ENCODE measurements around the gene PSMG4. TPM values are rescaled to one million over a fixed set of nuclear protein-coding genes. Genes with fewer than 3 reads are reported as not detected.

PSMG4 gene
- total and polyA plus RNA-seq, 10 of the 15 experiments (the other 5 are each of a cell fraction or from before 2014, with no cell fraction given) = 7.1 to 62.6 (median 29.8) TPM

- peak within 1 kb of the TSS; percentile 27; the same call in 1 of the 2 replicates for H3K9ac ChIP-seq (ENCODE audit: control insufficient read depth, insufficient read depth, low read length)
- peaks cover 29 to 35% of the 10 kb centered on the region in 2 experiments for H3K27me3 ChIP-seq (replicated peaks in 1 of 2; ENCODE audit: control insufficient read depth in 2 of 2, insufficient read depth in 2 of 2, low read length in 1 of 2)
- peak; percentile 48 for ATAC-seq
- H3K4me1 ChIP-seq (ENCODE audit: control insufficient read depth, insufficient read depth, low read length) = peaks cover 39% of the 10 kb centered on the region
- ChIA-PET SMC1A (ENCODE audit: uncharacterized antibody, unreplicated experiment) (interaction anchor here (1.2 kb wide), 1 partner anchor 18 kb away, joined by 4 read pairs; no protein-coding TSS in a partner anchor), RAD21 (ENCODE audit: unreplicated experiment) (no interaction called here), POLR2A (no interaction called here), CTCF (no interaction called here)
- intact Hi-C loops (cut with micrococcal nuclease; ENCODE audit: unreplicated experiment) = no loop called here
- H3K36me3 ChIP-seq (ENCODE audit: control insufficient read depth in 2 of 2, insufficient read depth in 2 of 2, low read length in 1 of 2) = no peaks in the 10 kb centered on the region
- BruUV-seq (replicated peaks) = no TSS peak
- H3K27ac ChIP-seq (ENCODE audit: control insufficient read depth, insufficient read depth) = no peak within 1 kb of the TSS
- peak within 1 kb of the TSS; percentile 59; the same call in 1 of the 2 replicates for H3K4me3 ChIP-seq
- FAIRE-seq = no peak
- no peaks in the 10 kb centered on the region for H4K20me1 ChIP-seq (ENCODE audit: control insufficient read depth, insufficient read depth)
- DNase-seq (ENCODE audit: low read depth, low spot score) = no peak
- H3K4me2 ChIP-seq (ENCODE audit: control insufficient read depth, insufficient read depth) = peak within 1 kb of the TSS; percentile 100
- H3K9me3 ChIP-seq (replicated peaks; ENCODE audit: control insufficient read depth, insufficient read depth, low read length) = no peaks in the 10 kb centered on the region
- 3% methylated on average over 66 of the region's 66 CpGs for WGBS (ENCODE audit: insufficient coverage, insufficient replicate concordance, low lambda C conversion rate, missing lambda C conversion rate)
- no peaks in the 10 kb centered on the region for H3K79me2 ChIP-seq (ENCODE audit: control insufficient read depth, insufficient read depth, low read length)
- H2AFZ ChIP-seq (ENCODE audit: control insufficient read depth, low read depth, low read length) = peak within 1 kb of the TSS; percentile 72
- in situ Hi-C loops (cut with MboI) = no loop called here
- TF ChIP-seq, protein P1, sequence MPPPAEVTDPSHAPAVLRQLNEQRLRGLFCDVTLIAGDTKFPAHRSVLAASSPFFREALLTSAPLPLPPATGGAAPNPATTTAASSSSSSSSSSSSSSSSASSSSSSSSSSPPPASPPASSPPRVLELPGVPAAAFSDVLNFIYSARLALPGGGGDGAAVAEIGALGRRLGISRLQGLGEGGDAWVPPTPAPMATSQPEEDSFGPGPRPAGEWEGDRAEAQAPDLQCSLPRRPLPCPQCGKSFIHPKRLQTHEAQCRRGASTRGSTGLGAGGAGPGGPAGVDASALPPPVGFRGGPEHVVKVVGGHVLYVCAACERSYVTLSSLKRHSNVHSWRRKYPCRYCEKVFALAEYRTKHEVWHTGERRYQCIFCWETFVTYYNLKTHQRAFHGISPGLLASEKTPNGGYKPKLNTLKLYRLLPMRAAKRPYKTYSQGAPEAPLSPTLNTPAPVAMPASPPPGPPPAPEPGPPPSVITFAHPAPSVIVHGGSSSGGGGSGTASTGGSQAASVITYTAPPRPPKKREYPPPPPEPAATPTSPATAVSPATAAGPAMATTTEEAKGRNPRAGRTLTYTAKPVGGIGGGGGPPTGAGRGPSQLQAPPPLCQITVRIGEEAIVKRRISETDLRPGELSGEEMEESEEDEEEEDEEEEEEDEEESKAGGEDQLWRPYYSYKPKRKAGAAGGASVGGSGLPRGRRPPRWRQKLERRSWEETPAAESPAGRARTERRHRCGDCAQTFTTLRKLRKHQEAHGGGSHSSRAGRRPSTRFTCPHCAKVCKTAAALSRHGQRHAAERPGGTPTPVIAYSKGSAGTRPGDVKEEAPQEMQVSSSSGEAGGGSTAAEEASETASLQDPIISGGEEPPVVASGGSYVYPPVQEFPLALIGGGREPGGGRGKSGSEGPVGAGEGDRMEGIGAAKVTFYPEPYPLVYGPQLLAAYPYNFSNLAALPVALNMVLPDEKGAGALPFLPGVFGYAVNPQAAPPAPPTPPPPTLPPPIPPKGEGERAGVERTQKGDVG (CRISPR knock-in tag; IDR thresholded peaks at IDR 0.05) = no peak
- TF ChIP-seq NBN (IDR thresholded peaks at IDR 0.05) = no peak
- TF ChIP-seq ZNF592 (IDR thresholded peaks at IDR 0.05) = no peak
- TF ChIP-seq, protein P2, sequence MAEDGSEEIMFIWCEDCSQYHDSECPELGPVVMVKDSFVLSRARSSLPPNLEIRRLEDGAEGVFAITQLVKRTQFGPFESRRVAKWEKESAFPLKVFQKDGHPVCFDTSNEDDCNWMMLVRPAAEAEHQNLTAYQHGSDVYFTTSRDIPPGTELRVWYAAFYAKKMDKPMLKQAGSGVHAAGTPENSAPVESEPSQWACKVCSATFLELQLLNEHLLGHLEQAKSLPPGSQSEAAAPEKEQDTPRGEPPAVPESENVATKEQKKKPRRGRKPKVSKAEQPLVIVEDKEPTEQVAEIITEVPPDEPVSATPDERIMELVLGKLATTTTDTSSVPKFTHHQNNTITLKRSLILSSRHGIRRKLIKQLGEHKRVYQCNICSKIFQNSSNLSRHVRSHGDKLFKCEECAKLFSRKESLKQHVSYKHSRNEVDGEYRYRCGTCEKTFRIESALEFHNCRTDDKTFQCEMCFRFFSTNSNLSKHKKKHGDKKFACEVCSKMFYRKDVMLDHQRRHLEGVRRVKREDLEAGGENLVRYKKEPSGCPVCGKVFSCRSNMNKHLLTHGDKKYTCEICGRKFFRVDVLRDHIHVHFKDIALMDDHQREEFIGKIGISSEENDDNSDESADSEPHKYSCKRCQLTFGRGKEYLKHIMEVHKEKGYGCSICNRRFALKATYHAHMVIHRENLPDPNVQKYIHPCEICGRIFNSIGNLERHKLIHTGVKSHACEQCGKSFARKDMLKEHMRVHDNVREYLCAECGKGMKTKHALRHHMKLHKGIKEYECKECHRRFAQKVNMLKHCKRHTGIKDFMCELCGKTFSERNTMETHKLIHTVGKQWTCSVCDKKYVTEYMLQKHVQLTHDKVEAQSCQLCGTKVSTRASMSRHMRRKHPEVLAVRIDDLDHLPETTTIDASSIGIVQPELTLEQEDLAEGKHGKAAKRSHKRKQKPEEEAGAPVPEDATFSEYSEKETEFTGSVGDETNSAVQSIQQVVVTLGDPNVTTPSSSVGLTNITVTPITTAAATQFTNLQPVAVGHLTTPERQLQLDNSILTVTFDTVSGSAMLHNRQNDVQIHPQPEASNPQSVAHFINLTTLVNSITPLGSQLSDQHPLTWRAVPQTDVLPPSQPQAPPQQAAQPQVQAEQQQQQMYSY (CRISPR knock-in tag; IDR thresholded peaks at IDR 0.05) = no peak
- TF ChIP-seq ESRRA (IDR thresholded peaks at IDR 0.05; ENCODE audit: low read length) = no peak
- no peak for TF ChIP-seq NFYA (IDR thresholded peaks at IDR 0.05; ENCODE audit: borderline replicate concordance, low read depth, low read length)
- TF ChIP-seq, protein P3, sequence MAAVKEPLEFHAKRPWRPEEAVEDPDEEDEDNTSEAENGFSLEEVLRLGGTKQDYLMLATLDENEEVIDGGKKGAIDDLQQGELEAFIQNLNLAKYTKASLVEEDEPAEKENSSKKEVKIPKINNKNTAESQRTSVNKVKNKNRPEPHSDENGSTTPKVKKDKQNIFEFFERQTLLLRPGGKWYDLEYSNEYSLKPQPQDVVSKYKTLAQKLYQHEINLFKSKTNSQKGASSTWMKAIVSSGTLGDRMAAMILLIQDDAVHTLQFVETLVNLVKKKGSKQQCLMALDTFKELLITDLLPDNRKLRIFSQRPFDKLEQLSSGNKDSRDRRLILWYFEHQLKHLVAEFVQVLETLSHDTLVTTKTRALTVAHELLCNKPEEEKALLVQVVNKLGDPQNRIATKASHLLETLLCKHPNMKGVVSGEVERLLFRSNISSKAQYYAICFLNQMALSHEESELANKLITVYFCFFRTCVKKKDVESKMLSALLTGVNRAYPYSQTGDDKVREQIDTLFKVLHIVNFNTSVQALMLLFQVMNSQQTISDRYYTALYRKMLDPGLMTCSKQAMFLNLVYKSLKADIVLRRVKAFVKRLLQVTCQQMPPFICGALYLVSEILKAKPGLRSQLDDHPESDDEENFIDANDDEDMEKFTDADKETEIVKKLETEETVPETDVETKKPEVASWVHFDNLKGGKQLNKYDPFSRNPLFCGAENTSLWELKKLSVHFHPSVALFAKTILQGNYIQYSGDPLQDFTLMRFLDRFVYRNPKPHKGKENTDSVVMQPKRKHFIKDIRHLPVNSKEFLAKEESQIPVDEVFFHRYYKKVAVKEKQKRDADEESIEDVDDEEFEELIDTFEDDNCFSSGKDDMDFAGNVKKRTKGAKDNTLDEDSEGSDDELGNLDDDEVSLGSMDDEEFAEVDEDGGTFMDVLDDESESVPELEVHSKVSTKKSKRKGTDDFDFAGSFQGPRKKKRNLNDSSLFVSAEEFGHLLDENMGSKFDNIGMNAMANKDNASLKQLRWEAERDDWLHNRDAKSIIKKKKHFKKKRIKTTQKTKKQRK (IDR thresholded peaks at IDR 0.05; ENCODE audit: low read depth, low read length) = no peak
- peak; percentile 56; the same call in 1 of the 2 replicates for TF ChIP-seq POLR2A (IDR thresholded peaks at IDR 0.05; ENCODE audit: low read depth, low read length)
Measured at GRCh38 chr6:3227363-3228045, 31.2 kb upstream of the PSMG4 start, which contains the start of gene TUBB2B. TSS of gene TUBB2B (minus strand) at chr6:3227653. CDS start at chr6:3227543, 110 bp downstream.

Measured in GM12878 (cell line).